Neuron (in vitro differentiated cells): ENCODE measurements around the gene PTPRN.
"Not testable (repeated sequence)": the region's sequence is repeated elsewhere in the genome, so short reads cannot be mapped to it uniquely, and the experiment has no call there.

Source experiments
- H2AFZ ChIP-seq: one replicate; pipeline ENCODE4 v1.6.1; 2013; ENCODE audit warnings: low read depth, mild to moderate bottlenecking, inconsistent platforms, low read length, moderate library complexity
- H3K27me3 ChIP-seq: one replicate; pipeline ENCODE4 v1.6.1; 2013; ENCODE audit warnings: low read length; ENCODE audit not compliant: insufficient read depth
- H3K36me3 ChIP-seq: one replicate; pipeline ENCODE4 v1.6.1; 2013; ENCODE audit warnings: low read length; ENCODE audit not compliant: insufficient read depth
- H3K4me1 ChIP-seq: one replicate; pipeline ENCODE4 v1.6.1; 2013; ENCODE audit warnings: low read length; ENCODE audit not compliant: insufficient read depth
- H3K4me3 ChIP-seq: 2 replicates; pipeline ENCODE4 v1.5.1; 2013; ENCODE audit warnings: mild to moderate bottlenecking, low read length, moderate library complexity
- H3K9me3 ChIP-seq: one replicate; pipeline ENCODE4 v1.6.1; 2013; ENCODE audit warnings: low read length

The PTPRN gene

GRCh38 chr2:219331560-219332213, 22.5 kb upstream of the PTPRN start:
- Histone ChIP-seq H2AFZ (no peak overlapping the region), H3K27me3 (peaks cover 61% of the 10 kb centered on the region), H3K36me3 (no peaks in the 10 kb centered on the region), H3K4me1 (peaks cover 16% of the 10 kb centered on the region), H3K4me3 (no peak overlapping the region), H3K9me3 (no peaks in the 10 kb centered on the region)

- H3K4me1 ChIP-seq, result peaks cover 4% of the 10 kb centered on the region
- H3K9me3 ChIP-seq, result no peaks in the 10 kb centered on the region
- H3K36me3 ChIP-seq, result no peaks in the 10 kb centered on the region
- peaks cover 58% of the 10 kb centered on the region for H3K27me3 ChIP-seq
- H3K4me3 ChIP-seq, result no peak overlapping the region
- no peak overlapping the region for H2AFZ ChIP-seq
Observed at GRCh38 chr2:219327719-219328118, 18.5 kb upstream of the PTPRN start.

DNA sequence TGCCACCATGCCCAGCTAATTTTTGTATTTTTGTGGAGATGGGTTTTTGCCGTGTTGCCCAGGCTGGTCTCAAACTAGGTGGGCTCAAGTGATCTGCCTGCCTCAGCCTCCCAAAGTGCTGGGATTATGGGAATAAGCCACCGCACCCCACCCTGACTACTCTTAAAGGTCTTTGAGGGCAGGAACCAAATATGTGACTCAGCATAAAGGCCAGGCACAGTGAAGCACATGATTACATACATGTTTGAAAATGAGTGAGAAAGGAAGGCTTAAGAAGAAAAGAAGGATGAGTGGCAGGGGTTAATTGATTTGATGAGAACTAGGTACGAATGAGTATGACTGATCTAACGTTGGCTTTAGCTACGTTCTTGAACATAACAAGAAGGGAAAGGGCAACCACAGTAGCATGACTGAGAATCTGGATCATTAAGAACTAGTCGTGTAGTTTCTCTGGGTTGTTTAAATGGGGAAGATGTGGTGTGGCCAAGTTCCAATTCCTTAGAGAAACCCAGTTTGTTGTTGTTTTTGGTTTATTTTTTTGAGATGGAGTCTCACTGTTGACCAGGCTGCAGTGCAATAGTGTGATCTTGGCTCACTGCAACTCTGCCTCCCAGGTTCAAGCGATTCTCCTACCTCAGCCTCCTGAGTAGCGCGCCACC, 16.6 kb upstream of the PTPRN start:
- Histone ChIP-seq H3K36me3 (no peaks in the 10 kb centered on the region), H2AFZ (no peak overlapping the region), H3K4me1 (no peaks in the 10 kb centered on the region), H3K9me3 (no peaks in the 10 kb centered on the region), H3K4me3 (no peak overlapping the region), H3K27me3 (peaks cover 42% of the 10 kb centered on the region)

GRCh38 chr2:219325136-219325535, 15.9 kb upstream of the PTPRN start:
- no peaks in the 10 kb centered on the region for H3K9me3 ChIP-seq
- no peak overlapping the region for H2AFZ ChIP-seq
- H3K4me1 ChIP-seq, result no peaks in the 10 kb centered on the region
- no peak overlapping the region for H3K4me3 ChIP-seq
- H3K27me3 ChIP-seq, result peaks cover 36% of the 10 kb centered on the region
- no peaks in the 10 kb centered on the region for H3K36me3 ChIP-seq

DNA sequence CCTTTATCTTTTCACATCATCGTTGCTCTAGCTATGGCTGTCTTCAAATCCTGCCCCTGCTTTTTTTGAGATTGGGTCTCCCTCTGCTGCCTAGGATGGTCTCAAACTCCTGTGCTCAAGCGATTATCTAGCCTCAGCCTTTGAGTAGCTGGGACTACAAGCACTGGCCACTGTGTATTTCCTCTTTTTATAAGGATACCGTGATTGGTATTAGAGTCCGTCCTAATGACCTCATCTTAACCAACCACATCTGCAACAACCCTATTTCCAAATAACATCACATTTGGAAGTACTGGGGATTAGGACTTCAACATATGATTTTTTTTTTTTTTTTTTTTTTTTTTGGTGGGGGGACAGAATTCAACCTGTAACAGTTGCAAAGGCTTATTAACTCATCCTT, 14.2 kb upstream of the PTPRN start:
- Histone ChIP-seq H3K4me3 (no peak overlapping the region), H3K36me3 (no peaks in the 10 kb centered on the region), H3K9me3 (no peaks in the 10 kb centered on the region), H3K4me1 (no peaks in the 10 kb centered on the region), H3K27me3 (peaks cover 23% of the 10 kb centered on the region), H2AFZ (no peak overlapping the region)

GRCh38 chr2:219314804-219315468, 5.7 kb upstream of the PTPRN start:
- no peaks in the 10 kb centered on the region for H3K4me1 ChIP-seq
- no peak overlapping the region for H3K4me3 ChIP-seq
- no peaks in the 10 kb centered on the region for H3K36me3 ChIP-seq
- peaks cover 11% of the 10 kb centered on the region for H3K27me3 ChIP-seq
- H3K9me3 ChIP-seq, result no peaks in the 10 kb centered on the region
- no peak overlapping the region for H2AFZ ChIP-seq

GRCh38 chr2:219312683-219313263, 3.6 kb upstream of the PTPRN start:
- not testable (repeated sequence) for H3K4me3 ChIP-seq, H2AFZ ChIP-seq

DNA sequence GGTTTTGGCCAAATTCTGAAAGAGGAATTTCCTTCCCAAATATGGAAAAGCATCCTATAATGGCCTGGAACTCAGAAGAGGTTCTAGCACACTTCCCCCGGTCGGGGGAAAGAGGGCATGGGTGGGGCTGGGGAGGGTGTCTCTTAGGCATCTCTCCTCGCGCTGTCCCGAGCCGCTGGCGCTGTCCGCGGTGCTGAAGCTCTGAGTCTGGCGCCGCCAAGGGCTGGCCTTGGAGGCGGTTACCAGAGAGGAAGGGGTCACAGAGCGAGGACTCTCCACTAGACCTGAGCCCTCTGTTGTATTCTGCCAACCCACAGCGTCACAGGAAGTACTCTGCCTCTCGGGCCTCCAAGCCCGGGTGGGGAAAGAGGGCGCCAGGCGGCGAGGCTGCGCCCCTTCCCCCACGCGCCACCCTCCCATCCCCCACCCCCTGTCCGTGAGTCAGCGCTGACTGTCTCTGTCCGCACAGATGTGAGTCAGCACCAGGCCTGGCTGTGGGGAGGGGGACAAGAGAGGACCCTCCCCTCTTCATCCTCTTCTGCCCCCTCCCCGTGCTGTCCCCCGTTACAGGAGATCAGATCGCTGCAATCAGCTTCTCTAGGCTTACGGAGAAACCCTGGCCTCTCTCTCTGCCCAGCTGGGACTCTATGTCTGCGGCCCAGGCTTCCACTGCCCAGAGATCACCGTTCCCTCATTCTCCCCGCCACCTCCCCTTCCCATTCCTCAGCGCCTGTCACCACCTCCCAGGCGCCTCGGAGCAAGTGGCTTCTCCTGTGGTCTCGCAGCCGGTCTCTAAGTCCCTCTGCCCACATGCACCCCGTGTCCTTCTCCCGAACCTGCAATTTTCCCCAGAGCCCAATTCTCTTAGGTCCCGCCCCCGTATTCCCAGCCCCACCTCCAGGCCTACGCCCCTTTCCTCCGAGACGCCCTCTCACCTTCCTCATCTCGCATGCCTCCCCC, 779 bp downstream of the PTPRN start:
- Histone ChIP-seq H3K9me3 (no peaks in the 10 kb centered on the region), H2AFZ (no peak overlapping the region), H3K4me1 (peaks cover 13% of the 10 kb centered on the region), H3K27me3 (peaks cover 19% of the 10 kb centered on the region), H3K36me3 (no peaks in the 10 kb centered on the region), H3K4me3 (peak overlapping the region; percentile 40)

More at GRCh38 chr2:219312683-219313263, 3.6 kb upstream of the PTPRN start:
- H3K4me1 ChIP-seq, result peaks cover 13% of the 10 kb centered on the region
- H3K9me3 ChIP-seq, H3K36me3 ChIP-seq: not testable (repeated sequence)
- peaks cover 19% of the 10 kb centered on the region for H3K27me3 ChIP-seq

GRCh38 chr2:219306047-219306446, 3.2 kb downstream of the PTPRN start:
- H3K4me3 ChIP-seq, result no peak overlapping the region
- H3K36me3 ChIP-seq, result no peaks in the 10 kb centered on the region
- H2AFZ ChIP-seq, result no peak overlapping the region
- no peaks in the 10 kb centered on the region for H3K9me3 ChIP-seq
- H3K27me3 ChIP-seq, result peaks cover 18% of the 10 kb centered on the region
- H3K4me1 ChIP-seq, result peaks cover 15% of the 10 kb centered on the region

- Histone ChIP-seq H3K9me3 (no peaks in the 10 kb centered on the region), H3K36me3 (no peaks in the 10 kb centered on the region), H3K27me3 (peaks cover 9% of the 10 kb centered on the region), H3K4me3 (no peak overlapping the region), H2AFZ (no peak overlapping the region), H3K4me1 (peaks cover 30% of the 10 kb centered on the region)
Observed at GRCh38 chr2:219304223-219304622, 5.0 kb downstream of the PTPRN start.

GRCh38 chr2:219302412-219302968, 6.7 kb downstream of the PTPRN start:
- H3K36me3 ChIP-seq, result no peaks in the 10 kb centered on the region
- H3K27me3 ChIP-seq, result peaks cover 12% of the 10 kb centered on the region
- H2AFZ ChIP-seq, result no peak overlapping the region

DNA sequence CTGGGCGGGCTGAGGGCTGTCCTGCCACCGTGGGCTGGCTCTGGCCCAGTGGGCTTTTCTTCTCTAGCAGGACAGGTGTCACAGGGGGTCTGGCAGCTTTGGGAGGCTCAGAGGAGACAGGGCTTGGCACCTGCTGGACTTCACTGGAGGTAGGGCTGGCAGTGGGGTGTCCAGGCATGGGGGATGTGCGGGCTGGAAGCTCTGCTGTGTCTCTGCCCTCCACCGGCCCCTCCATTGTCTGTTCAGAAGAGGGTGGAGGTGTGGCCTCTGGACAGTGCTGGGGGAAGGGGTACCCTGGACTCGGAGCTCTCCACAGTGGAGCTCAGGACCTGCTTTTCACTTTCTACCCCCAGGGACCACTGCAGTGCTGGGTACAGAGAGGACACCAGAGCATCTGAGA, 9.2 kb downstream of the PTPRN start:
- H3K9me3 ChIP-seq, result no peaks in the 10 kb centered on the region
- peaks cover 28% of the 10 kb centered on the region for H3K4me1 ChIP-seq
- peaks cover 17% of the 10 kb centered on the region for H3K27me3 ChIP-seq
- no peak overlapping the region for H2AFZ ChIP-seq
- no peaks in the 10 kb centered on the region for H3K36me3 ChIP-seq
- peak overlapping the region; percentile 4 for H3K4me3 ChIP-seq

More at GRCh38 chr2:219302412-219302968, 6.7 kb downstream of the PTPRN start:
- H3K4me1 ChIP-seq, result peaks cover 26% of the 10 kb centered on the region
- no peaks in the 10 kb centered on the region for H3K9me3 ChIP-seq
- H3K4me3 ChIP-seq, result no peak overlapping the region
